GM06990 (cell line): Measurements from ENCODE around the gene TOLLIP.

ENCODE experiments used
- DNase-seq: peaks from one replicate; pipeline ENCODE4 v3.0.0-alpha.2; 2011; ENCODE audit not compliant: insufficient read length; ENCODE audit errors: extremely low read depth
- H3K27me3 ChIP-seq: replicated peaks from 2 replicates; pipeline ENCODE4 v1.6.0; 2011; ENCODE audit warnings: low read length; ENCODE audit not compliant: control insufficient read depth, insufficient read depth
- H3K36me3 ChIP-seq: 2 replicates; pipeline ENCODE4 v1.5.1; 2011; ENCODE audit warnings: low read length; ENCODE audit not compliant: control insufficient read depth, insufficient read depth
- H3K4me3 ChIP-seq: replicated peaks from 2 replicates; pipeline ENCODE4 v1.5.1; 2011; ENCODE audit warnings: low read depth, mild to moderate bottlenecking, control low read depth, low read length
- TF ChIP-seq, protein P1 (sequence below): IDR thresholded peaks from 2 replicates; pipeline ENCODE4 v1.5.1; 2011; ENCODE audit warnings: low read length, control low read depth, mild to moderate bottlenecking, inconsistent platforms; ENCODE audit not compliant: insufficient read depth, poor library complexity, severe bottlenecking

Gene TOLLIP

DNA sequence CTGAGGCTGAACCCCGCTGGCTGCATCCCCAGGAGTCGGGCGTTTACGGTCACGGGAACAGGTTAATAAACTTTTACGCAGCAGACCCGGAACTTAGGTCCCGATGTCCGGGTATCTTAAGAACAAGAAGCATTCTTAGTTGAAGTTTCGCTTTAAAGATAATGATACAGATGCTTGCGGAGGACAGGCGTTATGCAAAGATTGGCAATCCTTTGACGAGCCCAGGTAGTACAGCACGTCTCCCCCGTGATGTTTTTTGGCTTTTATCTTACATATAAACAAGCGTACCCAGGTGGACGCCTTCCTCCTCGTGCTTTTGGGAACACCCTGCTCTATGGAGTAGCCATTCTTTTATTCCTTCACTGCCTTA, 871 bp upstream of the TOLLIP start:
- Histone ChIP-seq H3K36me3 (peaks cover under 1% of the 10 kb centered on the region; the same call in 1 of the 2 replicates), H3K4me3 (peak overlapping the region; percentile 69), H3K27me3 (no peaks in the 10 kb centered on the region)
- TF ChIP-seq, protein P1, sequence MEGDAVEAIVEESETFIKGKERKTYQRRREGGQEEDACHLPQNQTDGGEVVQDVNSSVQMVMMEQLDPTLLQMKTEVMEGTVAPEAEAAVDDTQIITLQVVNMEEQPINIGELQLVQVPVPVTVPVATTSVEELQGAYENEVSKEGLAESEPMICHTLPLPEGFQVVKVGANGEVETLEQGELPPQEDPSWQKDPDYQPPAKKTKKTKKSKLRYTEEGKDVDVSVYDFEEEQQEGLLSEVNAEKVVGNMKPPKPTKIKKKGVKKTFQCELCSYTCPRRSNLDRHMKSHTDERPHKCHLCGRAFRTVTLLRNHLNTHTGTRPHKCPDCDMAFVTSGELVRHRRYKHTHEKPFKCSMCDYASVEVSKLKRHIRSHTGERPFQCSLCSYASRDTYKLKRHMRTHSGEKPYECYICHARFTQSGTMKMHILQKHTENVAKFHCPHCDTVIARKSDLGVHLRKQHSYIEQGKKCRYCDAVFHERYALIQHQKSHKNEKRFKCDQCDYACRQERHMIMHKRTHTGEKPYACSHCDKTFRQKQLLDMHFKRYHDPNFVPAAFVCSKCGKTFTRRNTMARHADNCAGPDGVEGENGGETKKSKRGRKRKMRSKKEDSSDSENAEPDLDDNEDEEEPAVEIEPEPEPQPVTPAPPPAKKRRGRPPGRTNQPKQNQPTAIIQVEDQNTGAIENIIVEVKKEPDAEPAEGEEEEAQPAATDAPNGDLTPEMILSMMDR = no peak
- no peak for DNase-seq

DNA sequence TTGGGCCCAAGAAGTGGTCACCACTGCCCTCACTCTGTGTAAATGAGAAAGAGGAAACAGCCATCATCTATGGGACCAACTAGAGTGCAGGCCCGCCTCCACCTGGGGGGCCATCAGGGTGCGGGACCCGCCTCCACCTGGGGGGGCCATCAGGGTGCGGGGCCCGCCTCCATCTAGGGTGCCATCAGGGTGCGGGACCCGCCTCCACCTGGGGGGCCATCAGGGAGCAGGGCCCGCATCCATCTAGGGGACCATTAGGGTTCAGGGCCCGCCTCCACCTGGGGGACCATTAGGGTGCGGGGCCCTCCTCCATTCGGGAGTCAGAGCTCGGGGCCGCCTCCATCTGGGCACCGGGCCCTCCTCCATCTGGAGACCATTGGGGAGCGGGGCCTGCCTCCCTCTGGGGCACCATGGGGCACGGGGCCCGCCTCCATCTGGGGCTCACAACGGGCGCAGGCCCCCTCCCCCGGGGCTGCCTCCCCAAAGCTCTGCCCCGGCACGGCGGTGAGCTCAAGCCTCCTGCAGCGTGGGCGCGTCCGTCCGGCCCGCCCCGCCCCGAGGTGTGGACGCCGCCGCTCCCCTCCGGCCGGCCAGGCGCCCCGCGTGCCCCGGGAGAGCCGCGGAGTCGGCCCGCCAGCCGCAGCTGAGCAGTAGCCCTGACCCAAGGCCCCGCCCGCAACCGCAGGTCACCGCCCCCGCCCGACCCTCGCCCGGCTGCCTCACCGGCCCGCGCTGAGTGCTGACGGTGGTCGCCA, 512 bp downstream of the TOLLIP start:
- TF ChIP-seq, protein P1 = no peak
- H3K36me3 ChIP-seq = peaks cover 2% of the 10 kb centered on the region
- H3K27me3 ChIP-seq = no peaks in the 10 kb centered on the region
- DNase-seq = peak; percentile 31
- H3K4me3 ChIP-seq = peak overlapping the region; percentile 73

DNA sequence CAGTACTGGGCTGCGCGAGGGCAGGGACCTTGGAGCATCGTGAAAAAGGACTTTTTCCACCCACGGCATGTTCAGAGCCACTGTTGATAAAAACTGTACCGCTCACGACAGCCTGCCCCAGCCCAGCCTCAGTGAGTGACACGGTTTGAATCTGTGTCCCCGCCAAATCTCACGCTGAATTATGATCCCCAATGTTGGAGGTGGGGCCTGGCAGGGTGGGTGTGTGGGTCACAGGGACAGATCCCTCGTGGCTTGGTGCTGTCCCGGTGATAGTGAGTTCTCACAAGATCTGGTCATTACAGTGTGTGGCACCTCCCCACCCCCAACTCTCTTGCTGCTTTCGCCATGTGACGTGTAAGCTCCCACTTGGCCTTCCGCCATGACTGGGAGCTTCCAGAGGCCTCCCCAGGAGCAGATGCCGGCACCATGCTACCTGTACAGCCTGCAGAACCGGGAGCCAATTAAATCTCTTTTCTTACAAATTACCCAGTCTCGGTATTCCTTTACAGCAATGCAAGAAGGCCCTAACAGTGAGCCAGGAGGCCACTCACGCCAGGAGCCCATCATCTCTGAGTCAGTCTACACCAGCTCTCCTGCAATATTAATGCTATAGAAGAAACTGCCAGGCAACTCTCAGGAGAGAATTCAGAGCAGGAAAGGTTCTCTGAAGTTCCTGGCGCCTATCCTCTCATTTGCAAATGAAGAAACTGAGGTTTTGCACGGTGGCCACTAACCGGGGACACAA, 1.3 kb downstream of the TOLLIP start:
- no peaks in the 10 kb centered on the region for H3K27me3 ChIP-seq
- no peak for DNase-seq
- TF ChIP-seq, protein P1 = no peak
- H3K4me3 ChIP-seq = peak overlapping the region; percentile 73
- peaks cover 4% of the 10 kb centered on the region for H3K36me3 ChIP-seq

DNA sequence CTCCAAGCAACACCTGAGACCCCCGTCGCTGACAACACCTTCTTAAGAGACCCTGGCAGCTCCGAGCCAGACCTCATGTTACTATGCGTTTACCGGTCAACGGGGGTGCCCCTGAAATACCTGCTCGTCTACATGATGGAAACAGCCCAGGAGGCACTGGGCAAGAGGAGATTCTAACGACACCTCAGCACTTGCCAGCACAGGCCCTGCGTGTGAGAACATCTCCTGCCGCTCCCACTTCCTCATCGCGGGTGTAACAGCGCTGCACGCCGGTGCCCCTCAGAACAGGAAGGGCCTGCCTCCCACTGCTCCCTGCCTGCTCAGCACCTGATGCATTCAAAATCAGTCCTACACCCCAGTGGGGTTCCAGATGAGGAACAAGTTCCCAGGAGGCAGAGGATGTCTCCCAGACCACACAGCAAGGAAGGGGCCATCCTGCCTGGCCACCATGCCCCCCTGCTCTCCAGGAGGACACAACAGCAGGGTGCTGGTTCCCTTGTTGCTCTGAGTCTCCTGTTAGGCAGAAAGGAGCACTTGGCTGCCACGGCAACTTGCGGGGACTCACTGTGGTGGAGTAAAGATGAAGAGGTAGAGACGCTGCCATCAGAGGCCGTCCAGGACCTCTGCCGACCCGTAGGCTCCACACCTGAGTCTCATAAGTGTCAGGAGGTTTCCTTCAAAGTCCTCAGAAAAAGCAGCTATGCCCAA, 2.1 kb downstream of the TOLLIP start:
- peaks cover 6% of the 10 kb centered on the region for H3K36me3 ChIP-seq
- TF ChIP-seq, protein P1 = no peak
- no peaks in the 10 kb centered on the region for H3K27me3 ChIP-seq
- DNase-seq = no peak
- no peak overlapping the region for H3K4me3 ChIP-seq

DNA sequence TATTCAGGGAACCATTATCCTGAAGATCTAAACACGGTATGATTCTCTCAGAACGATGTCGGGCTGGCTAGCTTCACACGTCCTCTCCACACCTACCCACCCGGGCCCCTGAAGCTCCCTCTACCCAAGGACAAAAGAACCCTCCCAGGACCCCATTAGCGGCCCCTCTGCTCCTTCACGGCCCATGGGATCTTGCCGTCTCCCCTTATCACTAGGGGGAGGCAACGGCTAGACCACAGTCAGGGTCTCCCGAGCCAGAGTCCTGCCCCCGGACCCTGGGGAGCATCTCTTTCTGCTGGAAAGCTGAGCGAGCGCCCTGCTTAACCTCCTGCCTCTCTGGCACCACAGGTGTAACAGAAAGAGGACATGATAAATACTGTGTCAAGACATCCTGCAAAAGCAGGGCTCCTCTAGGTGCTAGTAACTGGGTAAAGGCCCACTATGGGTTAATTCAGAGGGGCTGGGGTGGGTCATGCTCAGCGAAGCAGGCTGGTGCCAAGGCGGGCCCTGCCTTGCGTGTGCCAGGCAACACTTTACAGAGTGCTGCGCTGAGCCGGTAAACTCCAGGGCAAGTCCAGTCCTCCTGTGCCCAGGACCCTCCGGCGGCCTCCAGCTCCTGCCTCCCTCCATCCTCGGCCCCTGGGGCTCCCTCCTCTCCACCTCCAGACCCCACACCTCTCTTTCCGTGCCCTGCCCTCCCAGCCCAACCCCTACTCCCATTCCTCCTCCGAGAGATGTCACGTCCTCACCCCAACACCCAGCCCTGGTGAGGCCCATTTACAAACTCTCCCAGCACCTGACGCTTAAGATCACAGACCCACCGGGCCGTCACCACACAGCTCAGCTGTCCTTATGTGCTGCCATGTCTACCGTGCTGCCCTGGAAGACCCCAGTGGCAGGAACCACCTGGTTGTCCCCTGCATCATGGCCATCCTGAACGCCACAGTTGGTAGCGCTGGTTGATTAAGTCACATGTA, 3.0 kb downstream of the TOLLIP start:
- no peaks in the 10 kb centered on the region for H3K27me3 ChIP-seq
- TF ChIP-seq, protein P1 = no peak
- no peak overlapping the region for H3K4me3 ChIP-seq
- peaks cover 7% of the 10 kb centered on the region for H3K36me3 ChIP-seq
- no peak for DNase-seq
